Tibial nerve (tissue), 4 donors: ENCODE data around the gene PIK3R3. TPM values are rescaled to one million over a fixed set of nuclear protein-coding genes. Genes with fewer than 3 reads are reported as not detected.
"Not testable (repeated sequence)": the region's sequence is repeated elsewhere in the genome, so short reads cannot be mapped to it uniquely, and the experiment has no call there.

Source experiments
- DNase-seq, 2 donors: peaks; one replicate each; pipeline ENCODE4 v3.0.0-alpha.2; 2019; ENCODE audit warnings: low spot score in 2 of 2
- H3K27ac ChIP-seq, 4 donors: fragments of 200-600 bp; sonication (generic) in 3 of 4; one replicate each; pipeline ENCODE4 v1.5.1; 2017 to 2019; ENCODE audit warnings: mild to moderate bottlenecking in 1 of 4
- H3K27me3 ChIP-seq, 2 donors: fragments of 200-600 bp; sonication (generic) in 1 of 2; one replicate each; pipeline versions ENCODE4 v1.5.1 to v1.6.0; 2017 to 2019
- H3K36me3 ChIP-seq, 3 donors: fragments of 200-600 bp; sonication (generic); one replicate each; pipeline ENCODE4 v1.5.1; 2018 to 2019
- H3K4me1 ChIP-seq, 4 donors: fragments of 200-600 bp; sonication (generic) in 3 of 4; one replicate each; pipeline ENCODE4 v1.5.1; 2017 to 2019
- H3K4me3 ChIP-seq, 4 donors: fragments of 200-600 bp; sonication (generic) in 3 of 4; one replicate each; pipeline ENCODE4 v1.5.1; 2017 to 2019; ENCODE audit warnings: mild to moderate bottlenecking in 1 of 4, moderate library complexity in 1 of 4
- H3K9me3 ChIP-seq, 4 donors: fragments of 200-600 bp; sonication (generic) in 3 of 4; one replicate each; pipeline ENCODE4 v1.5.1; 2017 to 2019
- CTCF ChIP-seq, 5 experiments: fragments of 200-600 bp in 3 of 5; fragments of 450-650 bp in 2 of 5; sonication (generic) in 3 of 5; IDR thresholded peaks; one replicate each; pipeline ENCODE4 v1.5.1; 2016 to 2019; ENCODE audit warnings: antibody characterized with exemption in 5 of 5, mild to moderate bottlenecking in 3 of 5, moderate library complexity in 2 of 5
- EP300 ChIP-seq, 2 donors: sonication (generic); formaldehyde crosslinking; IDR thresholded peaks; one replicate each; pipeline ENCODE4 v1.6.1; 2017; ENCODE audit warnings: antibody characterized with exemption in 2 of 2, mild to moderate bottlenecking in 1 of 2
- POLR2A ChIP-seq, 2 donors: fragments of 450-650 bp; IDR thresholded peaks; one replicate each; pipeline ENCODE4 v1.6.1; 2017; ENCODE audit warnings: antibody characterized with exemption in 2 of 2, mild to moderate bottlenecking in 2 of 2, moderate library complexity in 2 of 2
- WGBS, 2 donors: methylation state at CpG; one replicate each; pipeline ENCODE4 v1.1.5; 2018; 5-methylcytosine and 5-hydroxymethylcytosine counted together
- total RNA-seq, 4 donors: library from RNA; depleted of rRNA; stranded (reverse); fragments of >200 nt; gene quantifications; one replicate each; pipeline ENCODE4 v1.1.0, GENCODE V29; 2016

Gene PIK3R3
- total RNA-seq, 4 donors from 2014 or later, result 13.2 to 32.1 (median 23.2) TPM

DNA sequence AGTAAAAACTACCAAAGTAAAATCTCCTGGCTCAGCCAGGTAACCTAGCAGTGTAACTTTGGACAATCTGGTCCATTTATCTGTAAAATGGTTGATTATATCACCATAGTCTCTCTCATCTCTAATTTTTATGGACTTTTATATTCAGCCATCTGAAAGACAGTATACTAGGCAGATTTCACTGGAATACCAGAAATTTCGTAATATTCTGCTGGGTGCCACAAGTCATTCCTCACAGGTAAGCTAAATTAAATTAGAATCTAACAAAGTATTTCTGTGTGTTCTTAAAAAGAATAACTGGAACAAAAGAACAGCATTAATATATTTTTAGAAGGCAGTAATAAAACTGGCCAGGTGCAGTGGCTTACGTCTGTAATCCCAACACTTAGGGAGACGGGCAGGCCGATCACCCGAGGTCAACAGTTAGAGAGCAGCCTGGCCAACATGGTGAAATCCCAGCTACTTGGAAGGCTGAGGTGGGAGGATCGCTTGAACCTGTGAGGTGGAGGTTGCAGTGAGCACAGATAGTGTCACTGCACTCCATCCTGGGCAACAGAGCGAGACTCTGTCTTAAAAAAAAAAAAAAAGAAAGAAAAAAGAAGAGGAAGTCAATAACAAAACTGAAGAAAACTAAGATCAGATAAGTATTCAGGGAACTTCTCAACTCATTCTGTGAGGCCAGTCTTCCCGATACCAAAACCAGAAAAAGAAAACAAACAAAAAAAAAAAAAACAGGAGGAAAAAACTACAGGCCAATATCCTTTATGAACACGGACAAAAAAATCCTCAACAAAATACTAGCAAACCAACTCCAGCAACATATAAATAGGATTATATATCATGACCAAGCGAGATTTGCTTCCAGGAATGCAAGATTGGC lies 35.9 kb downstream of the PIK3R3 start:
- Histone ChIP-seq H3K36me3 (no peaks in the 10 kb centered on the region), H3K4me1 (no peaks in the 10 kb centered on the region), H3K27ac (no peak overlapping the region), H3K4me3 (no peak overlapping the region), H3K27me3 (no peaks in the 10 kb centered on the region), H3K9me3 (peaks cover 0 to 5% (median 0%) of the 10 kb centered on the region in 4 donors)
- no peak for DNase-seq
- 81 to 84% methylated on average over 10 of the region's 10 CpGs for WGBS, 2 donors
- TF ChIP-seq EP300 (IDR thresholded peaks at IDR 0.05), result no peak
- TF ChIP-seq POLR2A (IDR thresholded peaks at IDR 0.05), result no peak
- TF ChIP-seq CTCF (IDR thresholded peaks at IDR 0.05), result no peak

DNA sequence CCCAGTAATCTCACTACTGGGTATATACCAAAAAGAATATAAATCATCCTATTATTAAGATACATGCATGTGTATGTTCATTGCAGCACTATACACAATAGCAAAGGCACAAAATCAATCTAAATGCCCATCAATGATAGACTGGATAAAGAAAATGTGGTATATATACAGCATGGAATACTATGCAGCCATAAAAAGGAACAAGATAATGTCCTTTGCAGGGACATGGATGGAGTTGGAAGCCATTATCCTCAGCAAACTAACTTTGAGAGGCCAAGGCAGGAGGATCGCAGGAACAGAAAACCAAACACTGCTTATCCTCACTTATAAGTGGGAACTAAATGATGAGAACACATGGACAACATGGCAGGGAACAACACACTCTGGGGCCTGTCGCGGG lies 37.3 kb downstream of the PIK3R3 start:
- DNase-seq, H3K36me3 ChIP-seq, H3K4me3 ChIP-seq, H3K27me3 ChIP-seq, H3K4me1 ChIP-seq, H3K9me3 ChIP-seq, H3K27ac ChIP-seq: not testable (repeated sequence)
- 94 to 96% methylated on average over 3 of the region's 3 CpGs for WGBS, 2 donors

DNA sequence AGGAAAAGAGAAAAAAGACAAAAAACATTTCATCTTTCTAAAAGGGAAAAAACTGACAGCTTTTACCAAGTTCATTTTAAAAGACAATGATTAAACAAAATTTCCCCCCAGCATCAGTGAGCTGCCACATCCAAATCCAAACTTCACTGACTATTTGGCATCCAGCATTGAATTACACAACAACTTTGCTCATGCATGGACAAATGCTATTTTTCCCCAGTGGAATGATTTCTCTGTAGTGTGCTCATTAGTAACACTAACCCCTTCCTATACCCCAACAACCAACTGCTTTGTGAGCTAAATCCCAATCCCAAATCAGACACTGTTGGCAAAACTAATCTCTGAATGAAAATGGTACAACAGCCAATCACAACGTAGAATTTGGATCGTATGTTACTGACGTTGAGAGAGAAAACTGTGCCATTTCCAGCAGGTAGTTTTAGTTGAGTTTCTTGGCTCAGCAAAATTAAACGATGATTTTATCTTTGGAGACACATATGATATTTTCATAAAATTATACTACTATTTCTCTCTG lies 37.9 kb downstream of the PIK3R3 start:
- WGBS, 2 donors, result 55 to 56% methylated on average over 4 of the region's 4 CpGs
- H3K4me3 ChIP-seq, result no peak overlapping the region
- H3K9me3 ChIP-seq, result peaks cover 0 to 5% (median 0%) of the 10 kb centered on the region in 4 donors
- H3K27ac ChIP-seq, result no peak overlapping the region
- H3K36me3 ChIP-seq, result no peaks in the 10 kb centered on the region
- H3K27me3 ChIP-seq, result no peaks in the 10 kb centered on the region
- no peak for DNase-seq
- TF ChIP-seq CTCF (IDR thresholded peaks at IDR 0.05), result no peak
- TF ChIP-seq POLR2A (IDR thresholded peaks at IDR 0.05), result no peak
- TF ChIP-seq EP300 (IDR thresholded peaks at IDR 0.05), result no peak
- H3K4me1 ChIP-seq, result no peaks in the 10 kb centered on the region

GRCh38 chr1:46093832-46094231 lies 38.6 kb downstream of the PIK3R3 start:
- H3K4me3 ChIP-seq, H3K36me3 ChIP-seq, H3K4me1 ChIP-seq, H3K9me3 ChIP-seq, H3K27ac ChIP-seq, H3K27me3 ChIP-seq, DNase-seq: not testable (repeated sequence)
- WGBS, 2 donors, result 95 to 97% methylated on average over 4 of the region's 4 CpGs

GRCh38 chr1:46087891-46088290 lies 44.5 kb downstream of the PIK3R3 start:
- Histone ChIP-seq H3K4me1 (no peaks in the 10 kb centered on the region), H3K9me3 (no peaks in the 10 kb centered on the region), H3K27me3 (no peaks in the 10 kb centered on the region), H3K27ac (no peak overlapping the region), H3K36me3 (no peaks in the 10 kb centered on the region), H3K4me3 (no peak overlapping the region)
- DNase-seq, result no peak
- TF ChIP-seq EP300 (IDR thresholded peaks at IDR 0.05), result no peak
- no peak for TF ChIP-seq CTCF (IDR thresholded peaks at IDR 0.05)
- WGBS, 2 donors, result 94 to 95% methylated on average over 1 of the region's 1 CpG

GRCh38 chr1:46086576-46086975 lies 45.9 kb downstream of the PIK3R3 start:
- Histone ChIP-seq H3K9me3 (no peaks in the 10 kb centered on the region), H3K4me3 (no peak overlapping the region), H3K27ac (no peak overlapping the region), H3K27me3 (no peaks in the 10 kb centered on the region), H3K36me3 (no peaks in the 10 kb centered on the region), H3K4me1 (no peaks in the 10 kb centered on the region)
- no peak for TF ChIP-seq CTCF (IDR thresholded peaks at IDR 0.05)
- no peak for TF ChIP-seq EP300 (IDR thresholded peaks at IDR 0.05)
- TF ChIP-seq POLR2A (IDR thresholded peaks at IDR 0.05), result no peak
- no peak for DNase-seq
- WGBS, 2 donors, result 64 to 80% methylated on average over 5 of the region's 5 CpGs
